ENCODE data around the gene ABHD11.
"Not testable (repeated sequence)": the region's sequence is repeated elsewhere in the genome, so short reads cannot be mapped to it uniquely, and the experiment has no call there.

ABHD11 gene

DNA sequence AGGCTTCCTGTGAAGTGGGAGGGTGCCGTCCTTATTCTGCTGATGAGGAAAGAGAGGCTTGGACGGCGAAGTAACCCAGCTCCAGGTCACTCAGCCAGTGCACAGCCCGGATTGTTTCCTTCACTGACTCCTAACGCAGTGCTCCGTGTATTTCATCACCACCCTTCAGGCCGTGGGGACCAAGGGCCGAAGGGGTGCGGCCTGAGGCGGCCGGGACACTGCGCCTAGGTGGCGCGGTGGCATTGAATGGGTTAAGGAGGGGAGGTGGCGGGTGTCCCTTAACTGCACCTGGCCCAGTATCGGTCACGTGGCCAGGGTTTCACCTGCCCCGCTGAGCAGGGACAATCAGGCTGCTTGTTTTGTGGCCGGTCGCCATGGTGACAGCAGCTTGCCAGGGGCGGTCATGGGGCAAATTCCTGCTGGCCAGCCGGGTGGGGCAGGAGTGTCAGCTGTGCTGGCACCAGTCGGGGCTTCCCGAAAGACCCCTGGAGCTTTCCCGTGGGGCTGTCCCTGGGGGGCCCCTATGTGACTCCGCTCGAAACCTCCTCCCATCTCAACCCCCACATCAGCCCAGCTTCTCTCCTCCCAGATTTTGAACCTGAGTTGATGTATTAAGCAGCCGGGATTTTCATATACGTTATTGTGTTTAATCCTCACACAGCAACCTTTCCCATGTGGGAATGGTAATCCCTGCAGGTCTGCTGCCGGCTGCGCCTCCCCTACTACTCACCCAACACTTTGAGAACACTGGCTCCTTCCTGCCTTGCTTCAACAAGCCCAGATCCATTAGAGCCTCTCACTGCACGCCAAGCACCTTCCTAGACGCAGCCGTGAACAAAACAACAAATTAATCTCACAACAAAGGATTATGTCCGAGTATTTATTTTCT, 4.4 kb upstream of the ABHD11 start:
- DNase-seq = peak; percentile 98

GRCh38 chr7:73742338-73742752, 3.7 kb upstream of the ABHD11 start:
- peak; percentile 64 for DNase-seq

GRCh38 chr7:73741600-73741999, 3.0 kb upstream of the ABHD11 start:
- peak; percentile 61 for DNase-seq

DNA sequence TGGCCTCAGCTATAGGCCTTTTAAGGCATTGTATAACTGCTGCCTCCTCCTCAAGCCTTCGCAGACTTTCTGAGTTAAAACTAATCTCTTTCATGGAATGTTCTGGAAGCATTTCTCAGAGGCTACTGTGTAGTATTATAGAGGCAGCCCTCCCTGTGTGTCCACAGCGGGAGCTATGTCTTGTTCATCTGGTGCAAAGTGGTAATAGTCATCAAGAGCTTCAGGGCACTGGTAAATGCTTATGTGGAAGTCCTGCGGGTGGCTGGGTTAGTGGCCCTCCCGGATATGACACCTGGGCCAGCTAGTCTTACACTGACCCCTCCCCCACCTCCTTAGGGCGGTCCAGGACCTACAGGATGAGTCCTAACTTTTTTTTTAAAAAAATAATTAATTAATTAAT, 2.2 kb upstream of the ABHD11 start:
- no peak for DNase-seq

DNA sequence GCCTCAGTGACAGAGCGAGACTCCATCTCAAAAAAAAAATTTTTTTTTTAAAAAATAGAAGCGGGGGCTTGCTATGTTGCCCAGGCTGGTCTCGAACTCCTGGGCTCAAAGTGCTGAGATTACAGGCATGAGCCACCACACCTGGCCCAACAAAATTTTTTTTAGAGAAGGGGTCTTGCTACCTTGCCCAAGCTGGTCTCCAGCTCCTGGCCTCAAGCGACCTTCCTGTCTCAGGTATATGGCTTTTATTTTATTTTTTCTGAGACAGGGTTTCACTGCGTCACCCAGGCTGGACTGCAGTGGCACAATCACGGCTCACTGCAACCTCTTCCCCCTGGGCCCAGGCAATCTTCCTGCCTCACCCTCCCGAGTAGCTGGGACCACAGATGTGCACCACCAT, 1.6 kb upstream of the ABHD11 start:
- no peak for DNase-seq

DNA sequence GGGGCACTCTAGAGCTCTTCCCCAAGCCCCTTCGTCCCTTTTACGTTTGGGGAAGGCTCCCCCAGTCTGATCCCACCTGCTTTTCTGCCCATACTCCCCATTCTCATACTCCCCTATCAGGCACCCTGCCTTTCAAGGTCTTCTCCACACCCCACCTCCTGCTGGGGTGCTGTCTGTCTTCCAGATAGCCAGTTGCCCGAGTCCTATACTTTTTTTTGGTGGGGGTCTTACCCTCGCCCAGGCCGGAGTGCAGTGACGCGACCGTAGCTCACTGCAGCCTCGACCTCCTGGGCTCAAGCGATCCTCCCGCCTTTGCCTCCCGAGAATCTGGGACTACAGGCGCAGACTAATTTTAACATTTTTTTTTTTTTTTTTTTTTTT, 775 bp upstream of the ABHD11 start:
- DNase-seq = no peak

DNA sequence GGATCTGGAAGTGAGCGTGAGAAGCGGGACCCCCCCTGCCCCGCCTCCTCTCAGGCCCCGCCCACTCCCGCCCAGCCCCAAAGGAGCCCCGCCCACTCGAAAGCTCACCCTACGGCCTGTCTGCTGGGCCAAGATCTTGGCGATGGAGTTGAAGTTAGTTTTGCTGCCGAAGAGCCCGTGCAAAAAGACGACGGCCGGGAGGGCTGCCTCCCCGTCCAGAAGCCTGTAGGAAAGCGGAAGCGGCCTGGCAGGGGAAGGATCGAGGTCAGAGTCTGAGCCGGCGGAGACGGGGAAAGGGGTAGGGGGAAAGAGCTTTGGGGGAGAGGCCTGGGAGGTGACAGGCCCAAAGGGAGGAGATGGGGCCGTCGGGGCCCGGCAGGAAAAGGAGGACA, 386 bp downstream of the ABHD11 start:
- DNase-seq = peak; percentile 40

- no peak for DNase-seq
Measured at GRCh38 chr7:73737491-73738219, 947 bp downstream of the ABHD11 start.

DNA sequence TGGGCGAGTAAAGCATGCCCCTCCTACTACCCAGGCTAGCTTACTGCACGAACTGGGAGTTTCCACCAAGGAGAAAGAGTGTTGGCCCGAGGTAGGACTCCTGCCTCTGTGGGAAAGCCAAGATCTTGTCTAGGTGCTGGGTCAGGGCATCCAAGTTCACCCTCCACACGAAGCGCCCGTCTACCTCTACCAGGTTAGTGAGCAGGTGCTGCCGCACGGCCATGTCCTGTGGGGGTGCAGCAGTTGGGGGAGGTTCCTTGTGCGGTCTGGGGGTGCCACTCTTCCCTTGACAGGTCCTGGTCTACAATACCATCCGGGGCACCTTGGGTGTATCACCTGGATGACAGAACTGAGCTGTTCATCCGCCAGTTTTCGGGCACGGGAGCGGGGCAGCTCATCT, 1.7 kb downstream of the ABHD11 start:
- no peak for DNase-seq

DNA sequence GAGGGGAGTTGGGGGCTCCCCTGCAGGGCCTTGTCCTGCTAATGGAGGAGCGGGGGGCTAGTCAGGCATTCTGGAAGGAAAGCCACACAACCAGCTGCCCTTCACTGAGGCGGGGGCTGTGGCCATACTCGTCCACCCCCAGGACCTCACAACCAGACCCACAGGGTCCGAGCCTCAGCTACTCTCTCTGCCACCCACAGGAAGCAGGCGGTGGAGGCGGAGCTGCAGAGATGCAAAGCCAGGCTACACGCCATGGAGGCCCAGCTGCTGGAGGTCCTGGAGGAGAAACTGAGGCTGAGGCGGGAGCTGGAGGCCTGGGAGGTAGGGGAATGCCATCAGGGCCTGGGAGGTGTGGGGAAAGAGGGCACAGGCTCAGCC, 3.1 kb downstream of the ABHD11 start:
- DNase-seq = no peak

GRCh38 chr7:73734619-73735527, 3.7 kb downstream of the ABHD11 start:
- DNase-seq = peak; percentile 82

- DNase-seq = no peak
Measured at GRCh38 chr7:73732397-73732796, 6.2 kb downstream of the ABHD11 start.

GRCh38 chr7:73730485-73730884, 8.1 kb downstream of the ABHD11 start:
- no peak for DNase-seq

DNA sequence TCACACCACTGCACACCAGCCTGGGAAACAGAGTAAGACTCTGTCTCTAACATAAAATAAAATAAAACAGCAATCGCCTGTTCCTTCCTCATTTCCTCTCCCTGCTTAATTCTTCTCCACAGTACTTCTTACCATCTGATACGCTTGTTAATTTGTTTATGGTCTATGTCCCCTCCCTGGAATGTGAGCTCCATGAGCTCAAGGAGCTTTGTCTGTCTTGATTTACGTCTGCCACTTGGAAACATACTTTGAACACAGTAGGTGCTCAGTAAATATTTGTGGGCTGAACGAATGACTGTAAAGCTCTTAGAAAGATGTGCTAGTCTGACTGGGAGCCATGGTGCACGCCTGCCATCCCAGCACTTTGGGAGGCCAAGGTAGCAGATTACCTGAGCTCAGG, 10.1 kb downstream of the ABHD11 start:
- DNase-seq = no peak

GRCh38 chr7:73727952-73728351, 10.7 kb downstream of the ABHD11 start:
- DNase-seq = no peak

GRCh38 chr7:73726083-73726466, 12.5 kb downstream of the ABHD11 start:
- DNase-seq = no peak

GRCh38 chr7:73723813-73724212, 14.8 kb downstream of the ABHD11 start:
- no peak for DNase-seq

GRCh38 chr7:73722785-73723184, 15.8 kb downstream of the ABHD11 start:
- no peak for DNase-seq

DNA sequence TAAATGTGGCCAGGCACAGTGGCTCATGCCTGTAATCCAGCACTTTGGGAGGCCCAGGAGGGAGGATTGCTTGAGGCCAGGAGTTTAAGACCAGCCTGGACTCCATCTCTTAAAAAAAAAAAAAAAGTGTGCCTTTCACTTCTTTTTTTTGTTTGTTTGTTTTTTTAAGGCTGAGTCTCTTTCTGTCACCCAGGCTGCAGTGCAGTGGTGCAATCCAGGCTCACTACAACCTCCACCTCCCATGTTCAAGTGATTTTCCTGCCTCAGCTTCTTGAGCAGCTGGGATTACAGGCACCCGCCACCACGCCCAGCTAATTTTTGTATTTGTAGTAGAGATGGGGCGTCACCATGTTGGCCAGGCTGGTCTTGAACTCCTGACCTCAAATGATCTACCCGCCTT, 16.4 kb downstream of the ABHD11 start:
- DNase-seq = not testable (repeated sequence)

DNA sequence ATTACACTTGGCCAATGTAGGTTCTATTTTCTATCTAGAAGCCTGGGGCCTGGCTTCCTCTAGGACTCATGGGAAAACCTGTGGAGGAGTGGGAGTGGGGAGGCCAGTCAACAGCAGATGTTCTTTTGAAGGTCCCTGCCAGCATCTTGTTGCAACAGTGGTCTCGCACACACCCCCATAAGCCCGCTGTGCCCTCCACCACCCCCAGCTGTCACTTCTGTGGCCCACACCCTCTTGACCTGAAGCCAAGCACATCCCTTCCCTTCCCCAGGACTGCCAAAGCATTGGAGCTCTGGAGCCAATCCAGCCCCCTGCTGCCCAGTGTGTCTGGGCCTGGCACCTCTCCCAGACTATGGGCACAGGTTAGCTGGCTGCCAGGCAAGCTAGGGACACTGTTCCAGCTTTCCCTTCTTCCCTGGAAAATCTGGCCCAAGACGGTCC, 17.2 kb downstream of the ABHD11 start:
- peak; percentile 61 for DNase-seq

DNA sequence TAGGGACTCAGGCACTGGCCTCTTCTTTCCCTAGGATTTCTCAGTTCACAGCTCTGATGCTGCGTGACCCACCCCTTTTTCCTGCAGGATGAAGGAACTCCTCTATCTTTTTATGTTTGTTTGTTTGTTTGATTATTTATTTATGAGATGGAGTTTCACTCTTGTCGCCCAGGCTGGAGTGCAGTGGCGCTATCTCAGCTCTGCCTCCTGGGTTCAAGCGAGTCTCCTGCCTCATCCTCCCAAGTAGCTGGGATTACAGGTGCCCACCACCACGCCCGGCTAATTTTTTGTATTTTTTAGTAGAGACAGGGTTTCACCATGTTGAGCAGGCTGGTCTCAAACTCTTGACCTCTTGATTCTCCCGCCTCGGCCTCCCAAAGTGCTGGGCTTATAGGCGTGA, 18.2 kb downstream of the ABHD11 start:
- not testable (repeated sequence) for DNase-seq

DNA sequence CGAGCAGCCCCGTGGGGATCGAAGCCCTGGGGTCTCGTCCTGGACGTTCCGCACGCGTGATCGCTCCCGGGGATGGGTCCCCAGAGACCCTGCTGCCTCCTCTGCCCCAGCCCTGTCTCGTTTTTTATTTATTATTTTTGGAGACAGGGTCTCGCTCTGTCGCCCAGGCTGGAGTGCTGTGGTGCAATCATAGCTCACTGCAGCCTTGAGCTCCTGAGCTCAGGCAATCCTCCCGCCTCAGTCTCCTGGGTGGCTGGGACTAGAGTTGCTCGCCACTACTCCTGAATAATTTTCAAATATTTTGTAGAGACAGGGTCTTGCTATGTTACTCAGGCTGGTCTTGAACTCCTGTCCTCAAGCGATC, 18.8 kb downstream of the ABHD11 start:
- DNase-seq = no peak

Measured in NCI-H1105 treated with DMSO at 0.1 percent for 48 hours (cell line).